Trophoblast cell (in vitro differentiated cells and primary cell): ENCODE data around the gene HMGB2.

Experiments
- DNase-seq, 2 donors: peaks; one replicate each; pipeline ENCODE4 v3.0.0-alpha.2; 2016
- H2AFZ ChIP-seq: 2 replicates; pipeline ENCODE4 v1.6.1; 2013; ENCODE audit warnings: low read length, moderate library complexity, mild to moderate bottlenecking; ENCODE audit not compliant: insufficient read depth, poor library complexity
- H2AK5ac ChIP-seq: 2 replicates; pipeline ENCODE4 v1.6.1; 2013; ENCODE audit warnings: mild to moderate bottlenecking, low read length
- H2BK120ac ChIP-seq: 2 replicates; pipeline ENCODE4 v1.6.1; 2013; ENCODE audit warnings: low read length, mild to moderate bottlenecking, moderate library complexity; ENCODE audit not compliant: insufficient read depth, poor library complexity
- H2BK12ac ChIP-seq: 2 replicates; pipeline ENCODE4 v1.6.1; 2013; ENCODE audit warnings: mild to moderate bottlenecking, low read length, moderate library complexity
- H2BK5ac ChIP-seq: 2 replicates; pipeline ENCODE4 v1.6.1; 2013; ENCODE audit warnings: low read length, low read depth, moderate library complexity, mild to moderate bottlenecking; ENCODE audit not compliant: poor library complexity
- H3K14ac ChIP-seq: 2 replicates; pipeline ENCODE4 v1.6.1; 2013; ENCODE audit warnings: mild to moderate bottlenecking, low read length
- H3K18ac ChIP-seq: 2 replicates; pipeline ENCODE4 v1.6.1; 2013; ENCODE audit warnings: mild to moderate bottlenecking, low read length
- H3K23ac ChIP-seq: 2 replicates; pipeline ENCODE4 v1.6.1; 2013; ENCODE audit warnings: low read length
- H3K27ac ChIP-seq: 2 replicates; pipeline ENCODE4 v1.5.1; 2013; ENCODE audit warnings: low read depth, mild to moderate bottlenecking, inconsistent platforms, low read length, moderate library complexity
- H3K27me3 ChIP-seq: 2 replicates; pipeline ENCODE4 v1.6.1; 2013; ENCODE audit warnings: inconsistent platforms, mild to moderate bottlenecking, low read length, moderate library complexity; ENCODE audit not compliant: insufficient read depth
- H3K36me3 ChIP-seq, 2 experiments: 1 replicate in 1 of 2; 2 replicates in 1 of 2; pipeline ENCODE4 v1.6.1; 2013; ENCODE audit warnings: low read length in 2 of 2, mild to moderate bottlenecking in 2 of 2, moderate library complexity in 1 of 2; ENCODE audit not compliant: insufficient read depth in 2 of 2, control insufficient read depth in 1 of 2
- H3K4ac ChIP-seq: 2 replicates; pipeline ENCODE4 v1.6.1; 2013; ENCODE audit warnings: low read depth, mild to moderate bottlenecking, low read length, moderate library complexity
- H3K4me1 ChIP-seq, 2 experiments: 1 replicate in 1 of 2; 2 replicates in 1 of 2; pipeline ENCODE4 v1.6.1; 2013; ENCODE audit warnings: low read length in 2 of 2, mild to moderate bottlenecking in 2 of 2, moderate library complexity in 1 of 2; ENCODE audit not compliant: insufficient read depth in 2 of 2, control insufficient read depth in 1 of 2
- H3K4me2 ChIP-seq: 2 replicates; pipeline ENCODE4 v1.6.1; 2013; ENCODE audit warnings: inconsistent platforms, mild to moderate bottlenecking, low read length, moderate library complexity
- H3K4me3 ChIP-seq: 2 replicates; pipeline ENCODE4 v1.5.1; 2013; ENCODE audit warnings: mild to moderate bottlenecking, low read depth, low read length, inconsistent platforms
- H3K79me1 ChIP-seq: one replicate; pipeline ENCODE4 v1.6.1; 2013; ENCODE audit warnings: low read length
- H3K79me2 ChIP-seq: 2 replicates; pipeline ENCODE4 v1.6.1; 2013; ENCODE audit warnings: low read length, mild to moderate bottlenecking; ENCODE audit not compliant: control insufficient read depth, insufficient read depth, poor library complexity
- H3K9ac ChIP-seq: 2 replicates; pipeline ENCODE4 v1.6.1; 2013; ENCODE audit warnings: mild to moderate bottlenecking, low read length
- H3K9me3 ChIP-seq: 2 replicates; pipeline ENCODE4 v1.6.1; 2013; ENCODE audit warnings: low read depth, mild to moderate bottlenecking, control low read depth, inconsistent platforms, low read length; ENCODE audit not compliant: insufficient read depth
- H4K12ac ChIP-seq: 2 replicates; pipeline ENCODE4 v1.6.1; 2013; ENCODE audit warnings: low read depth, mild to moderate bottlenecking, low read length, moderate library complexity
- H4K8ac ChIP-seq: 2 replicates; pipeline ENCODE4 v1.6.1; 2013; ENCODE audit warnings: low read depth, mild to moderate bottlenecking, low read length, moderate library complexity
- H4K91ac ChIP-seq: one replicate; pipeline ENCODE4 v1.6.1; 2013; ENCODE audit warnings: low read depth, mild to moderate bottlenecking, low read length, moderate library complexity
- WGBS: extraction: QIAGEN DNeasy Blood & Tissue Kit; methylation state at CpG from one replicate; pipeline ENCODE4 v1.1.7; 2013; ENCODE audit warnings: missing lambda C conversion rate; ENCODE audit not compliant: insufficient read length, insufficient coverage; ENCODE audit errors: extremely low coverage; 5-methylcytosine and 5-hydroxymethylcytosine counted together

Gene HMGB2

DNA sequence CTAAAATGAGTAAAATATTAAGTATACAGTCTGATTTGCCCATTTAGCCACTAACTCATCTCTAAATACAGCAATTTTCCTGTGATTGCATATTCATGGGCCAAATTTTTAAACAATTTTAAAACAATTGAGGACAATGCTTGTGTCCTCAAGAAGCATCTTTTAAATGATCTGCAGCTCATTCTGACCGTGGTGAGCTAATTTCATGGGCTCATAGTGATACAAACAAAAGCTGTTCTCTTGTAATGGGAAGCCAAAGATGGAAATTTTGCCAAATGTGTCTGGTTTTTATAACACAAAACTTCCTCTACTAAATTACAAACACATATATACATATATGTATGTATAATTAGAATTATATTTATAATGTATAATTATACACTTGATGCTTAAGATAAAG lies 39.7 kb downstream of the HMGB2 start:
- H2BK120ac ChIP-seq, result no peak overlapping the region
- H3K4me1 ChIP-seq, result peaks cover 0 to under 1% of the 10 kb centered on the region in 2 experiments
- H4K91ac ChIP-seq, result no peak overlapping the region
- H2AK5ac ChIP-seq, result no peak overlapping the region
- H3K36me3 ChIP-seq, result no peaks in the 10 kb centered on the region
- H3K4ac ChIP-seq, result no peak overlapping the region
- no peaks in the 10 kb centered on the region for H3K79me2 ChIP-seq
- no peak overlapping the region for H3K4me3 ChIP-seq
- H3K23ac ChIP-seq, result no peak overlapping the region
- no peak overlapping the region for H2AFZ ChIP-seq
- H2BK12ac ChIP-seq, result no peak overlapping the region
- H3K27me3 ChIP-seq, result no peaks in the 10 kb centered on the region
- H3K9me3 ChIP-seq, result no peaks in the 10 kb centered on the region
- H2BK5ac ChIP-seq, result no peak overlapping the region
- H4K12ac ChIP-seq, result no peak overlapping the region
- WGBS, result no CpG with 5 or more reads among the region's 1 CpG
- H3K14ac ChIP-seq, result no peak overlapping the region
- H3K18ac ChIP-seq, result no peak overlapping the region
- H3K79me1 ChIP-seq, result no peaks in the 10 kb centered on the region
- no peak overlapping the region for H3K9ac ChIP-seq
- H3K4me2 ChIP-seq, result no peak overlapping the region
- no peak overlapping the region for H4K8ac ChIP-seq
- no peak for DNase-seq
- no peak overlapping the region for H3K27ac ChIP-seq

DNA sequence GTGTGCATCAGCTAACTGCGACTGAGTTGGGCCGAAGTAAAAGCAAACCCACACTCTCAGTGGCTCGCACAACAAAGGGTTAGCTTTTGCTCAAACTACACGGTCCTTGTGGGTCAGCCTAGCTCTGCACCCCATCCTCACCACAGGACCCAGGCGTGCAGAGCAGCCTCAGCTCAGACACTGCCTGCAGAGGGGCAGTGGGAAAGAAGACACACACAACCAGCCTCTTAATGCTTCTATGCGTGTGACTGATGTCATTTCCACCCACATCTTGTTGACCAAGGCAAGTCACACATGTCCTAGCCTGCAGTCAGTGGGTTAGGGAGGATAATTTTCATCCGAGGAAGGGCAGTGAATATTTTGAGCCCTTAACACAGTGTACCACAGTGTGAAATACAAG lies 40.5 kb downstream of the HMGB2 start:
- peaks cover 0 to 6% of the 10 kb centered on the region in 2 experiments for H3K4me1 ChIP-seq

DNA sequence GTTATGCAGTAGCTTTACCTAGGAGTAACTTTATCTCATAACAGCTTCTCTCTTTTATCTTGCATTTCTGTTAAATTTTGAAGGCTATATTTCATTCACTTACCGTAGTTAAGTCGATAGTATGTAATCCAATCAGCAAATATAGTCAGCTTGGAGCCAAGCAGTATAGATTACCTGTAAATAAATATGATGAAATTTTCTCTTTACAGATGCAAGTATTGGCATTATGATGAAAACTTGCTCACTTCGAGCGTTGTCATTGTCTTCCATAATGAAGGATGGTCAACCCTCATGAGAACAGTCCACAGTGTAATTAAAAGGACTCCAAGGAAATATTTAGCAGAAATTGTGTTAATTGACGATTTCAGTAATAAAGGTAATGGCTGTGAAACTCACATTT lies 42.3 kb downstream of the HMGB2 start:
- Histone ChIP-seq H2BK5ac (no peak overlapping the region), H2AFZ (no peak overlapping the region), H3K4ac (no peak overlapping the region), H3K4me2 (no peak overlapping the region), H4K91ac (no peak overlapping the region), H3K27me3 (no peaks in the 10 kb centered on the region), H4K8ac (no peak overlapping the region), H4K12ac (no peak overlapping the region), H3K4me3 (no peak overlapping the region), H3K36me3 (peaks cover 0 to 4% of the 10 kb centered on the region in 2 experiments), H3K23ac (no peak overlapping the region), H2BK120ac (no peak overlapping the region), H3K9me3 (peaks cover 4% of the 10 kb centered on the region), H3K79me2 (no peaks in the 10 kb centered on the region), H3K4me1 (peaks cover 0 to 6% of the 10 kb centered on the region in 2 experiments), H2BK12ac (no peak overlapping the region), H3K9ac (no peak overlapping the region), H2AK5ac (no peak overlapping the region), H3K27ac (no peak overlapping the region), H3K14ac (no peak overlapping the region), H3K79me1 (no peaks in the 10 kb centered on the region), H3K18ac (no peak overlapping the region)
- no peak for DNase-seq
- WGBS, result no CpG with 5 or more reads among the region's 5 CpGs

More for the DNA sequence above, 40.5 kb downstream of the HMGB2 start:
- H3K9me3 ChIP-seq, result no peaks in the 10 kb centered on the region
- no peak overlapping the region for H2BK5ac ChIP-seq
- no peaks in the 10 kb centered on the region for H3K79me2 ChIP-seq
- H3K4me3 ChIP-seq, result no peak overlapping the region
- H3K79me1 ChIP-seq, result no peaks in the 10 kb centered on the region
- H3K18ac ChIP-seq, result no peak overlapping the region
- no peak overlapping the region for H3K23ac ChIP-seq
- no peak overlapping the region for H3K4me2 ChIP-seq
- no peak overlapping the region for H4K12ac ChIP-seq
- H2AFZ ChIP-seq, result no peak overlapping the region
- DNase-seq, result no peak
- H3K36me3 ChIP-seq, result no peaks in the 10 kb centered on the region
- H3K4ac ChIP-seq, result no peak overlapping the region
- H3K27ac ChIP-seq, result no peak overlapping the region
- no peak overlapping the region for H2BK120ac ChIP-seq
- no peak overlapping the region for H4K91ac ChIP-seq
- WGBS, result no CpG with 5 or more reads among the region's 7 CpGs
- H2BK12ac ChIP-seq, result no peak overlapping the region
- H3K27me3 ChIP-seq, result no peaks in the 10 kb centered on the region
- no peak overlapping the region for H2AK5ac ChIP-seq
- H3K9ac ChIP-seq, result no peak overlapping the region
- H4K8ac ChIP-seq, result no peak overlapping the region
- H3K14ac ChIP-seq, result no peak overlapping the region

DNA sequence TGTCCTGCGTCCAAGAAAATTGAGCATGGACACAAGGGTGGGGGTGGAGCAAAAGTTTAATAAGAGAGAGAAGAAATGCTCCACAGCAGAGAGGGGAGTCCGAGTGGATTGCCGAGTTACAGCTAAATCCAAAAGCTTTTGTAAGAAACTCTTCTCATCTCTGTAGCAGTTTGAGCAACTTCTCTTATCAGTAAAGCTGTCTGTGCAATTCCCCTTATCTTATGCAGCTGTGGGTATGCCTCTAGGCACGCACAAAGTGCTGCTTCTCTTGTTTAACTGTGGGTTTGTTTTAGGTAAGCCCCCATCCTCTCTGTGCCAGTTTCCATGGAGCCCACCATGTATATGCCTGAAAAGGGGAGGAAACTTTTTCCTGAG lies 44.8 kb downstream of the HMGB2 start:
- H3K4me2 ChIP-seq, result no peak overlapping the region
- no peak overlapping the region for H2AFZ ChIP-seq
- H3K36me3 ChIP-seq, result peaks cover 0 to 6% of the 10 kb centered on the region in 2 experiments
- DNase-seq, result peak; percentile 57 to 82
- peaks cover 0 to 6% of the 10 kb centered on the region in 2 experiments for H3K4me1 ChIP-seq
- no peak overlapping the region for H3K27ac ChIP-seq
- H3K79me1 ChIP-seq, result no peaks in the 10 kb centered on the region
- no peak overlapping the region for H3K9ac ChIP-seq
- no peaks in the 10 kb centered on the region for H3K79me2 ChIP-seq
- H3K23ac ChIP-seq, result no peak overlapping the region
- H3K4me3 ChIP-seq, result no peak overlapping the region
- no peaks in the 10 kb centered on the region for H3K27me3 ChIP-seq
- no peak overlapping the region for H3K4ac ChIP-seq
- H4K8ac ChIP-seq, result no peak overlapping the region
- H2BK120ac ChIP-seq, result no peak overlapping the region
- no peak overlapping the region for H3K14ac ChIP-seq
- WGBS, result no CpG with 5 or more reads among the region's 4 CpGs
- H4K91ac ChIP-seq, result no peak overlapping the region
- no peak overlapping the region for H4K12ac ChIP-seq
- no peak overlapping the region for H3K18ac ChIP-seq
- no peak overlapping the region for H2BK5ac ChIP-seq
- no peak overlapping the region for H2BK12ac ChIP-seq
- peaks cover 4% of the 10 kb centered on the region for H3K9me3 ChIP-seq
- no peak overlapping the region for H2AK5ac ChIP-seq
